Neuronal stem cell (in vitro differentiated cells): Measurements from ENCODE around the gene POLR1A.

ENCODE experiments used
- DNase-seq: peaks from one replicate; pipeline ENCODE4 v3.0.0-alpha.2; 2013; ENCODE audit warnings: low spot score
- H2AFZ ChIP-seq: one replicate; pipeline ENCODE4 v1.6.1; 2013; ENCODE audit warnings: mild to moderate bottlenecking, low read length, inconsistent platforms
- H2AK5ac ChIP-seq: 2 replicates; pipeline ENCODE4 v1.6.1; 2013; ENCODE audit warnings: low read depth, mild to moderate bottlenecking, inconsistent platforms, low read length, moderate library complexity, mixed read lengths
- H2BK120ac ChIP-seq: 2 replicates; pipeline ENCODE4 v1.6.1; 2013; ENCODE audit warnings: low read depth, mild to moderate bottlenecking, inconsistent platforms, low read length, moderate library complexity, mixed read lengths
- H2BK12ac ChIP-seq: one replicate; pipeline ENCODE4 v1.6.1; 2013; ENCODE audit warnings: low read length, inconsistent platforms
- H2BK15ac ChIP-seq: 2 replicates; pipeline ENCODE4 v1.6.1; 2013; ENCODE audit warnings: mild to moderate bottlenecking, low read length, inconsistent platforms, mixed read lengths
- H2BK5ac ChIP-seq: one replicate; pipeline ENCODE4 v1.6.1; 2013; ENCODE audit warnings: inconsistent platforms, mild to moderate bottlenecking, low read length, moderate library complexity
- H3K14ac ChIP-seq: one replicate; pipeline ENCODE4 v1.6.1; 2013; ENCODE audit warnings: low read length, inconsistent platforms
- H3K18ac ChIP-seq: 2 replicates; pipeline ENCODE4 v1.6.1; 2013; ENCODE audit warnings: low read length, inconsistent platforms
- H3K23ac ChIP-seq: 2 replicates; pipeline ENCODE4 v1.6.1; 2013; ENCODE audit warnings: low read depth, mild to moderate bottlenecking, mixed read lengths, low read length, inconsistent platforms; ENCODE audit not compliant: poor library complexity
- H3K27ac ChIP-seq: replicated peaks from 3 replicates; pipeline ENCODE4 v1.5.1; 2013; ENCODE audit warnings: low read length, inconsistent platforms
- H3K27me3 ChIP-seq, 3 experiments: 2 replicates each; pipeline ENCODE4 v1.6.1; 2013; ENCODE audit warnings: low read length in 3 of 3, mild to moderate bottlenecking in 2 of 3, inconsistent platforms in 1 of 3, low read depth in 1 of 3, mixed read lengths in 1 of 3, moderate library complexity in 1 of 3; ENCODE audit not compliant: control insufficient read depth in 3 of 3, insufficient read depth in 3 of 3
- H3K36me3 ChIP-seq, 2 donors: replicated peaks in 1 of 2; 2 replicates each; pipeline ENCODE4 v1.6.1; 2013; ENCODE audit warnings: low read length in 2 of 2; ENCODE audit not compliant: control insufficient read depth in 2 of 2, insufficient read depth in 2 of 2
- H3K4ac ChIP-seq: 2 replicates; pipeline ENCODE4 v1.6.1; 2013; ENCODE audit warnings: inconsistent platforms, mild to moderate bottlenecking, low read length, moderate library complexity
- H3K4me1 ChIP-seq, 2 donors: 1 replicate in 1 of 2; 2 replicates in 1 of 2; pipeline ENCODE4 v1.6.1; 2013; ENCODE audit warnings: low read length in 2 of 2, low read depth in 1 of 2; ENCODE audit not compliant: control insufficient read depth in 2 of 2, insufficient read depth in 1 of 2
- H3K4me2 ChIP-seq: one replicate; pipeline ENCODE4 v1.6.1; 2013; ENCODE audit warnings: mild to moderate bottlenecking, low read length, inconsistent platforms; ENCODE audit not compliant: insufficient read depth, poor library complexity, severe bottlenecking
- H3K4me3 ChIP-seq, 2 donors: 2 replicates each; pipeline ENCODE4 v1.5.1; 2013; ENCODE audit warnings: low read length in 2 of 2, mild to moderate bottlenecking in 2 of 2, inconsistent platforms in 1 of 2, moderate library complexity in 1 of 2
- H3K79me1 ChIP-seq: one replicate; pipeline ENCODE4 v1.6.1; 2013; ENCODE audit warnings: low read depth, mild to moderate bottlenecking, inconsistent platforms, low read length, moderate library complexity
- H3K9ac ChIP-seq: one replicate; pipeline ENCODE4 v1.6.1; 2013; ENCODE audit warnings: mild to moderate bottlenecking, low read depth, low read length, inconsistent platforms; ENCODE audit not compliant: poor library complexity
- H3K9me3 ChIP-seq, 2 donors: replicated peaks in 1 of 2; 2 replicates each; pipeline versions ENCODE3 to v1.6.1; 2013; ENCODE audit warnings: low read length in 2 of 2, mild to moderate bottlenecking in 2 of 2, inconsistent platforms in 1 of 2, low read depth in 1 of 2, mixed read lengths in 1 of 2, moderate library complexity in 1 of 2; ENCODE audit not compliant: control insufficient read depth in 2 of 2, insufficient read depth in 1 of 2
- H4K8ac ChIP-seq: one replicate; pipeline ENCODE4 v1.6.1; 2013; ENCODE audit warnings: low read depth, mild to moderate bottlenecking, inconsistent platforms, low read length, moderate library complexity
- H4K91ac ChIP-seq: one replicate; pipeline ENCODE4 v1.6.1; 2013; ENCODE audit warnings: low read length, low read depth, mild to moderate bottlenecking, inconsistent platforms; ENCODE audit not compliant: poor library complexity
- WGBS, 2 donors: extraction: QIAGEN DNeasy Blood & Tissue Kit; methylation state at CpG; one replicate each; pipeline ENCODE4 v1.1.7; 2013; ENCODE audit warnings: missing lambda C conversion rate in 2 of 2, mixed read lengths in 1 of 2; ENCODE audit not compliant: insufficient read length in 2 of 2, insufficient replicate concordance in 1 of 2; ENCODE audit errors: extremely low coverage in 2 of 2; 5-methylcytosine and 5-hydroxymethylcytosine counted together

The POLR1A gene

GRCh38 chr2:86001326-86001725 is 104.4 kb downstream of the POLR1A start:
- Histone ChIP-seq H3K36me3 (no peaks in the 10 kb centered on the region), H4K91ac (no peak overlapping the region), H3K23ac (no peak overlapping the region), H3K27me3 (no peaks in the 10 kb centered on the region), H3K4me1 (peaks cover 12 to 19% of the 10 kb centered on the region in 2 donors), H2BK12ac (no peak overlapping the region), H3K9me3 (peaks cover 0 to 6% of the 10 kb centered on the region in 2 donors), H2BK5ac (no peak overlapping the region), H2BK120ac (no peak overlapping the region), H3K27ac (no peak overlapping the region), H3K14ac (no peak overlapping the region), H3K18ac (no peak overlapping the region), H4K8ac (no peak overlapping the region), H3K79me1 (no peaks in the 10 kb centered on the region), H3K4ac (no peak overlapping the region), H3K4me2 (no peak overlapping the region), H2BK15ac (no peak overlapping the region), H3K9ac (no peak overlapping the region), H2AFZ (no peak overlapping the region), H2AK5ac (no peak overlapping the region), H3K4me3 (no peak overlapping the region)
- no peak for DNase-seq
- WGBS, 2 donors: no CpG with 5 or more reads among the region's 1 CpG

- Histone ChIP-seq H2BK5ac (no peak overlapping the region), H3K23ac (no peak overlapping the region), H3K36me3 (no peaks in the 10 kb centered on the region), H3K18ac (no peak overlapping the region), H2AFZ (no peak overlapping the region), H3K4ac (no peak overlapping the region), H2BK120ac (no peak overlapping the region), H3K9ac (no peak overlapping the region), H3K4me2 (no peak overlapping the region), H4K91ac (no peak overlapping the region), H3K14ac (no peak overlapping the region), H2AK5ac (no peak overlapping the region), H3K27ac (no peak overlapping the region), H2BK15ac (no peak overlapping the region), H2BK12ac (no peak overlapping the region), H3K4me3 (no peak overlapping the region), H4K8ac (no peak overlapping the region), H3K79me1 (no peaks in the 10 kb centered on the region), H3K9me3 (peaks cover 0 to 5% of the 10 kb centered on the region in 2 donors), H3K4me1 (peaks cover 12 to 23% of the 10 kb centered on the region in 2 donors), H3K27me3 (no peaks in the 10 kb centered on the region)
- no peak for DNase-seq
- WGBS, 2 donors: no CpG with 5 or more reads among the region's 2 CpGs
These were observed 104.8 kb downstream of the POLR1A start for GRCh38 chr2:86000938-86001312.

- Histone ChIP-seq H3K4ac (no peak overlapping the region), H2BK120ac (no peak overlapping the region), H3K4me2 (no peak overlapping the region), H3K23ac (no peak overlapping the region), H3K36me3 (no peaks in the 10 kb centered on the region), H3K9ac (no peak overlapping the region), H3K14ac (no peak overlapping the region), H3K79me1 (no peaks in the 10 kb centered on the region), H2BK12ac (no peak overlapping the region), H4K8ac (no peak overlapping the region), H2AK5ac (no peak overlapping the region), H4K91ac (no peak overlapping the region), H3K27ac (no peak overlapping the region), H3K18ac (no peak overlapping the region), H2BK15ac (no peak overlapping the region), H3K27me3 (no peaks in the 10 kb centered on the region), H2BK5ac (no peak overlapping the region), H3K4me1 (peaks cover 12 to 25% of the 10 kb centered on the region in 2 donors), H3K9me3 (peaks cover 0 to 4% of the 10 kb centered on the region in 2 donors), H2AFZ (no peak overlapping the region), H3K4me3 (no peak overlapping the region)
- WGBS, 2 donors: no CpG with 5 or more reads among the region's 10 CpGs
- DNase-seq: no peak
These were observed 105.4 kb downstream of the POLR1A start for GRCh38 chr2:86000131-86000937.

DNA sequence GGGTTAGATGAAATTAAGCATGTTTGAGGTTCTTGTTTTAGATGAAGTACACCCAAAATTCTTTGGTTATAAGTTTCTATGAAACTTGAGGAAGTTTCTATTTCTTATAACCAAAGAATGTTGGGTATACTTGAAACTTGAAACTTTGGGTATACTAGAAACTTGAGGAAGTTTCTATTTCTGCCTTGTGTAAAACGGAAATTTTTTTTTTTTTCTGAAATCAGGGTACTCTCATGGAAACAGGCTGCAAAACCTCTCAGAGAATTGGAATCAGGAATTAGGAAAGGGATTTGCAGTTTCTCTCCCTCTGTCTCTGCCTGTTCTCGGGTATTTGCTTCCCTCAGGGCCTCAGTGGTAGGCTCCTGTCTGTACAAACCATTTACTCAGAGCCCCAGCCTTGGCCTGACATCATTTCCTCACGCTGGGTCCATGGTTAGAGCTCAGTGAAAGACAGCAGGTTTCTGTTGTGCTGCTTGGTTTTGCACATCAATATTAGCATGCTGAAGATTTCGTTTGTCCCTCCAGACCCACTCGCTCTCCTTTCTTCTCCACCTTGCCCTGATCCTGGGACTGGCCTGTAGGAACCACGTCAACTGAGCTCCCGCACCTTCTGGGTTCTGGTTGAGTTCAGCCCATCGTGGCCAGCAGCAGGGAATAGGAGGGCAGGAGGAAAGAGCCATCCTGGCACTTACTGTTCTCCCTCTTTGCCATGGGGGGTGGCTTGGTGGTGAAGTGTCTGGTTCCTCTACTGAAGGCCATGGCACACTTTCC is 106.4 kb downstream of the POLR1A start:
- no peak overlapping the region for H2AK5ac ChIP-seq
- H3K4ac ChIP-seq: no peak overlapping the region
- peak overlapping the region; percentile 45 for H3K9ac ChIP-seq
- H3K27me3 ChIP-seq: no peaks in the 10 kb centered on the region
- H4K8ac ChIP-seq: no peak overlapping the region
- peaks cover 0 to 2% of the 10 kb centered on the region in 2 donors for H3K9me3 ChIP-seq
- H2BK120ac ChIP-seq: no peak overlapping the region
- H2AFZ ChIP-seq: peak overlapping the region; percentile 79
- WGBS, 2 donors: no CpG with 5 or more reads among the region's 8 CpGs
- H3K4me3 ChIP-seq: no peak overlapping the region
- DNase-seq: no peak
- no peak overlapping the region for H3K27ac ChIP-seq
- H3K4me1 ChIP-seq: peaks cover 12 to 25% of the 10 kb centered on the region in 2 donors
- H2BK5ac ChIP-seq: no peak overlapping the region
- no peak overlapping the region for H4K91ac ChIP-seq
- H3K79me1 ChIP-seq: no peaks in the 10 kb centered on the region
- peak overlapping the region; percentile 34 for H2BK12ac ChIP-seq
- H3K14ac ChIP-seq: peak overlapping the region; percentile 44
- H3K23ac ChIP-seq: no peak overlapping the region
- no peak overlapping the region for H3K18ac ChIP-seq
- H3K4me2 ChIP-seq: no peak overlapping the region
- peak overlapping the region; percentile 77 for H2BK15ac ChIP-seq
- no peaks in the 10 kb centered on the region for H3K36me3 ChIP-seq
